GM19324 (cell line): Measurements from ENCODE around the gene IPCEF1.

Source experiments
- ATAC-seq: cut with Tn5 transposase; IDR thresholded peaks from one replicate; pipeline ENCODE4 v1.9.1; 2021; ENCODE audit warnings: mild to moderate bottlenecking, moderate library complexity; ENCODE audit not compliant: unreplicated experiment, low FRiP score

IPCEF1 gene

GRCh38 chr6:154297721-154298120, 58.9 kb downstream of the IPCEF1 start:
- no peak for ATAC-seq

- ATAC-seq: no peak
Measured at GRCh38 chr6:154297210-154297609, 59.4 kb downstream of the IPCEF1 start.

- ATAC-seq: no peak
Measured at GRCh38 chr6:154295733-154296132, 60.9 kb downstream of the IPCEF1 start.

GRCh38 chr6:154292855-154293519, 63.6 kb downstream of the IPCEF1 start:
- ATAC-seq: no peak

GRCh38 chr6:154292066-154292465, 64.5 kb downstream of the IPCEF1 start:
- ATAC-seq: no peak

- no peak for ATAC-seq
Measured at GRCh38 chr6:154289818-154290508, 66.6 kb downstream of the IPCEF1 start.

- no peak for ATAC-seq
Measured at GRCh38 chr6:154285826-154286225, 70.8 kb downstream of the IPCEF1 start.

GRCh38 chr6:154284313-154284853, 72.2 kb downstream of the IPCEF1 start:
- no peak for ATAC-seq

GRCh38 chr6:154280521-154280920, 76.1 kb downstream of the IPCEF1 start:
- ATAC-seq: no peak

- peak; percentile 46 for ATAC-seq
Measured at GRCh38 chr6:154277629-154278017, 79.0 kb downstream of the IPCEF1 start.

GRCh38 chr6:154276810-154277628, 79.6 kb downstream of the IPCEF1 start:
- no peak for ATAC-seq

- ATAC-seq: no peak
Measured at GRCh38 chr6:154274168-154274567, 82.4 kb downstream of the IPCEF1 start.

- ATAC-seq: no peak
Measured at GRCh38 chr6:154268486-154268885, 88.1 kb downstream of the IPCEF1 start.

- no peak for ATAC-seq
Measured at GRCh38 chr6:154267508-154268106, 89.0 kb downstream of the IPCEF1 start.

- ATAC-seq: no peak
Measured at GRCh38 chr6:154266560-154267099, 90.0 kb downstream of the IPCEF1 start.

- peak; percentile 32 for ATAC-seq
Measured at GRCh38 chr6:154261688-154262397, 94.8 kb downstream of the IPCEF1 start.

GRCh38 chr6:154258064-154258757, 98.4 kb downstream of the IPCEF1 start:
- ATAC-seq: peak; percentile 59

GRCh38 chr6:154257067-154257466, 99.5 kb downstream of the IPCEF1 start:
- no peak for ATAC-seq

- ATAC-seq: no peak
Measured at GRCh38 chr6:154252678-154253077, 103.9 kb downstream of the IPCEF1 start.
